Measurements from ENCODE around the gene AGBL2.
"Not testable (repeated sequence)": the region's sequence is repeated elsewhere in the genome, so short reads cannot be mapped to it uniquely, and the experiment has no call there.

AGBL2 gene

DNA sequence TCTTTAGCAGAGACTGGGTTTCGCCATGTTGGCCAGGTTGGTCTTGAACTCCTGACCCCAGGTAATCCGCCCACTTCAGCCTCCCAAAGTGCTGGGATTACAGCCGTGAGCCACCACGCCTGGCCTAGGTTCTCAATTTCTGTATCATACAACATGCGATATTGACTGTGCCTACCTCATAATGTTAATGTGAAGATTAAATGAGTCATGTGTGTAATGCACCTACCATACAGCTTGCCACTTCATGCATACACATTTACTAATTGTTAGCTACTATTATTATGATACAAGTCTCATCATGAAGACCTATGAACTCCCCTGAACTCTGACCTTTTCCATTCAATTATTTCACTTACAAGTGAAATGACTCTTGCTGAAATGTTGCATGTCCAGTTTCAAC is 25.7 kb downstream of the AGBL2 start:
- no peak for DNase-seq (ENCODE audit: low read depth, low spot score)
- TF ChIP-seq, protein P1, sequence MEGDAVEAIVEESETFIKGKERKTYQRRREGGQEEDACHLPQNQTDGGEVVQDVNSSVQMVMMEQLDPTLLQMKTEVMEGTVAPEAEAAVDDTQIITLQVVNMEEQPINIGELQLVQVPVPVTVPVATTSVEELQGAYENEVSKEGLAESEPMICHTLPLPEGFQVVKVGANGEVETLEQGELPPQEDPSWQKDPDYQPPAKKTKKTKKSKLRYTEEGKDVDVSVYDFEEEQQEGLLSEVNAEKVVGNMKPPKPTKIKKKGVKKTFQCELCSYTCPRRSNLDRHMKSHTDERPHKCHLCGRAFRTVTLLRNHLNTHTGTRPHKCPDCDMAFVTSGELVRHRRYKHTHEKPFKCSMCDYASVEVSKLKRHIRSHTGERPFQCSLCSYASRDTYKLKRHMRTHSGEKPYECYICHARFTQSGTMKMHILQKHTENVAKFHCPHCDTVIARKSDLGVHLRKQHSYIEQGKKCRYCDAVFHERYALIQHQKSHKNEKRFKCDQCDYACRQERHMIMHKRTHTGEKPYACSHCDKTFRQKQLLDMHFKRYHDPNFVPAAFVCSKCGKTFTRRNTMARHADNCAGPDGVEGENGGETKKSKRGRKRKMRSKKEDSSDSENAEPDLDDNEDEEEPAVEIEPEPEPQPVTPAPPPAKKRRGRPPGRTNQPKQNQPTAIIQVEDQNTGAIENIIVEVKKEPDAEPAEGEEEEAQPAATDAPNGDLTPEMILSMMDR (IDR thresholded peaks at IDR 0.05; ENCODE audit: low read depth, low read length), result no peak
- in situ Hi-C loops (cut with HindIII; ENCODE audit: low sequenced_read_pairs), result no loop called here
- H3K4me3 ChIP-seq (ENCODE audit: low read depth, low read length), result no peak overlapping the region

DNA sequence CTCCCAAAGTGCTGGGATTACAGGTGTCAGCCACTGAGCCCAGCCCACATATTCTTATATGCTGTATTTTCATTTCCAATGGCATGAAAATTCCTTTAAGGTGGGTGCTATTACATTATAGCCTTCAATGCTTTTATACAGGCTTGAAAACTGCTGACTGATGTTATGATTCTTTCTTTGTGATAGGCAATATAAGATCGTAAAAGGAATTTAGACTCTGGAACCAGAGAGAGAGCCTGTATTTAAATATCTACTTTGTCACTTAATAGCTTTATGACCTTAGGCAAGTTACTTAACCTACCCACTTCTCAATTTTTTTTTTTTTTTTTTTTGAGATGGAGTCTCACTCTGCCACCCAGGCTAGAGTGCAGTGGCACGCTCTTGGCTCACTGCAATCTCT is 26.2 kb downstream of the AGBL2 start:
- TF ChIP-seq, protein P1 (IDR thresholded peaks at IDR 0.05; ENCODE audit: low read depth, low read length), result no peak
- no peak for DNase-seq (ENCODE audit: low read depth, low spot score)
- no peak overlapping the region for H3K4me3 ChIP-seq (ENCODE audit: low read depth, low read length)
- in situ Hi-C loops (cut with HindIII; ENCODE audit: low sequenced_read_pairs), result no loop called here

DNA sequence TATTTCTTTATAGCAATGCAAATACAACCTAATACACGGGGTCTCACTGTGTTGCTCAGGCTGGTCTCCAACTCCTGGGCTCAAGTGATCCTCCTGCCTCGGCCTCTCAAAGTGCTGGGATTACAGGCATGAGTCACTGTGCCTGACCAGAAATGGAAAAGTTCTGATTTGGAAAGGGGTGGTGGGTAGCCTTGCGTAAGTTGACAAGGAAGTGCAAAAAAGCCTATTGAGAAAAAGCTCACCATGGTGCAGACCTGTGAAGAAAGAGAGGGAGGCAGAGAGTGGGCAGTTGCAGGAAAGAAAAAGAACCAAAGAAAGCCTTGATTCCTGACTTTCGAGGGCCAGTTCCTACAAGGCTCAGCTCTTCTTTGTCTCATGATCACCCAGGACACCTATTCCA is 27.1 kb downstream of the AGBL2 start:
- in situ Hi-C loops (cut with HindIII; ENCODE audit: low sequenced_read_pairs), result no loop called here
- H3K4me3 ChIP-seq (ENCODE audit: low read depth, low read length), result no peak overlapping the region
- DNase-seq (ENCODE audit: low read depth, low spot score), result no peak
- TF ChIP-seq, protein P1 (IDR thresholded peaks at IDR 0.05; ENCODE audit: low read depth, low read length), result no peak

DNA sequence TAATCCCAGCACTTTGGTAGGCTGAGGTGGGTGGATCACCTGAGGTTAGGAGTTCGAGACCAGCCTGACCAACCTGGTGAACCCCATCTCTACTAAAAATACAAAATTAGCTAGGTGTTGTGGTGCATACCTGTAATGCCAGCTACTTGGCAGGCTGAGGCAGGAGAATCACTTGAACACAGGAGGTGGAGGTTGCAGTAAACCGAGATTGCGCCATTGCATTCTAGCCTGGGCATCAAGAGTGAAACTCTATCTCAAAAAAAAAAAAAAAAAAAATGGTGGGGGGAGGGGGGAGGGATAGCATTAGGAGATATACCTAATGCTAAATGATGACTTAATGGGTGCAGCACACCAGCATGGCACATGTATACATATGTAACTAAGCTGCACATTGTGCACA is 28.5 kb downstream of the AGBL2 start:
- H3K4me3 ChIP-seq (ENCODE audit: low read depth, low read length); in situ Hi-C loops (cut with HindIII; ENCODE audit: low sequenced_read_pairs); DNase-seq (ENCODE audit: low read depth, low spot score): not testable (repeated sequence)

DNA sequence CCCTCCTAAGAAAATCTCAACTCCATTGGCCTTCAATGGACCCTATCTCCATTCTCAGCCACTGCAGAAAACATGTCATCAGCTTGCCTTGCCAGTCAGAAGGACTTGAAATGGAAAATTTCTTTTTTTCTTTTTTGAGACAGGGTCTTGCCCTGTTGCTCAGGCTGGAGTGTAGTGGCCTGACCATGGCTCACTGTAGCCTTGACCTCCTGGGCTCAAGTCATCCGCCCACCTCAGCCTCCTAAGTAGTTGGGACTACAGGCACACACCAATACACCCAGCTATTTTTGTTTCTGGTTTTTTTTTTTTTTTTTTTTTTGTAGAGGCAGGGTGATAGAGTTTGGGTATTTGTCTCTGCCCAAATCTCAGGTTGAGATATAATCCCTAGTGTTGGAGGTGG is 29.0 kb downstream of the AGBL2 start:
- in situ Hi-C loops (cut with HindIII; ENCODE audit: low sequenced_read_pairs), result no loop called here
- TF ChIP-seq, protein P1 (IDR thresholded peaks at IDR 0.05; ENCODE audit: low read depth, low read length), result no peak
- H3K4me3 ChIP-seq (ENCODE audit: low read depth, low read length), result no peak overlapping the region
- no peak for DNase-seq (ENCODE audit: low read depth, low spot score)

DNA sequence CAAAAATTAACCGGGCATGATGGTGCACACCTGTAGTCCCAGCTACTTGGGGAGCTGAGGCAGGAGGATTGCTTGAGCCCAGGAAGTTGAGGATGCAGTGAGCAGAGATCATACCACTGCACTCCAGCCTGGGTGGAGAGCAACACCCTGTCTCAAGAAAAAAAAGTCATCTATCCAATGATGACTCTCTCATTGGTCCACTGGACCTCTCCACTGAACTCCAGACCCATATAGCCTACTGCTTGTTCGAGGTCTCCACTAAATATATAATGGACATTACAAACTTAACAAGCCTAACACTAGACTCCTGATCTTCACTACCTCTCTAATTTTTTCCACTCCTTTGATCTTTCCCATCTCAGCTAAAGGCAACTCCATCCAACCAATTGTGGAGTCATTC is 39.3 kb downstream of the AGBL2 start:
- in situ Hi-C loops (cut with HindIII; ENCODE audit: low sequenced_read_pairs), result no loop called here
- TF ChIP-seq, protein P1 (IDR thresholded peaks at IDR 0.05; ENCODE audit: low read depth, low read length), result no peak
- H3K4me3 ChIP-seq (ENCODE audit: low read depth, low read length), result no peak overlapping the region

DNA sequence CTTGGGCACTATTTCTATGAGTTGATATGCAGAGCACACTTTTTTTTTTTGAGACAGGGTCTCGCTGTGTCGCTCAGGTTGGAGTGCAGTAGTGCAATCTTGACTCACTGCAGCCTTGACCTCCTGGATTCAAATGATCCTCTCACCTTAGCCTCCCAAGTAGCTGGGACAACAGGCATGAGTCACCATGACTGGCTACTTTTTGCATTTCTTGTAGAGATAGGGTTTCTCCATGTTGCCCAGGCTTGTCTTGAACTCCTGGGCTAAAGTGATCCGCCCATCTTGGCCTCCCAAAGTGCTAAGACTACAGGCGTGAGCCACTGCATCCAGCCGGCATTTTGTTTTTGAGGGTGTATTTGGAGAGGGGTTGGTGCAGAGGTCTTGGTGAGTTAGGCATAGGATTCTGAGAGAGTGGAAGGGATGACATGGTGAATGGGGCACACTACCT is 42.9 kb downstream of the AGBL2 start:
- no peak overlapping the region for H3K4me3 ChIP-seq (ENCODE audit: low read depth, low read length)

More for the DNA sequence above, 39.3 kb downstream of the AGBL2 start:
- no peak for DNase-seq (ENCODE audit: low read depth, low spot score)

More for the DNA sequence above, 42.9 kb downstream of the AGBL2 start:
- in situ Hi-C loops (cut with HindIII; ENCODE audit: low sequenced_read_pairs), result no loop called here
- DNase-seq (ENCODE audit: low read depth, low spot score), result no peak
- TF ChIP-seq, protein P1 (IDR thresholded peaks at IDR 0.05; ENCODE audit: low read depth, low read length), result no peak
